GM12878 (cell line): ENCODE data around the gene ZNF799. TPM values are rescaled to one million over a fixed set of nuclear protein-coding genes. Genes with fewer than 3 reads are reported as not detected.
A peak's percentile ranks its signal among the peaks of the same experiment; 100 is the strongest.

Source experiments
- BRCA1 ChIP-seq: IDR thresholded peaks from 2 replicates; pipeline ENCODE4 v1.6.1; 2011; ENCODE audit warnings: low read depth, low read length, improper control_type of control experiment
- CHD2 ChIP-seq: IDR thresholded peaks from 2 replicates; pipeline ENCODE4 v1.6.1; 2011; ENCODE audit warnings: low read depth, low read length, improper control_type of control experiment, borderline replicate concordance
- CTCF ChIP-seq, 3 experiments: IDR thresholded peaks in 2 of 3; conservative IDR thresholded peaks in 1 of 3; 2 replicates each; pipeline ENCODE4 v1.5.1; 2011; ENCODE audit warnings: low read depth in 3 of 3, low read length in 3 of 3, mild to moderate bottlenecking in 3 of 3, control low read depth in 2 of 3, moderate library complexity in 2 of 3, inconsistent platforms in 1 of 3, mixed read lengths in 1 of 3; ENCODE audit not compliant: control insufficient read depth in 2 of 3, insufficient read depth in 1 of 3; ENCODE audit errors: extremely low read depth in 1 of 3
- DPF2 ChIP-seq: fragments of 450-650 bp; IDR thresholded peaks from 2 replicates; pipeline ENCODE4 v1.6.1; 2017; ENCODE audit warnings: mild to moderate bottlenecking
- GABPA ChIP-seq: IDR thresholded peaks from 2 replicates; pipeline ENCODE4 v1.6.1; 2014; ENCODE audit warnings: antibody characterized with exemption, low read depth, mild to moderate bottlenecking, inconsistent platforms
- IKZF1 ChIP-seq: fragments of 450-650 bp; conservative IDR thresholded peaks from 2 replicates; pipeline ENCODE4 v1.6.1; 2017; ENCODE audit warnings: antibody characterized with exemption, mild to moderate bottlenecking
- IRF4 ChIP-seq: IDR thresholded peaks from 2 replicates; pipeline ENCODE4 v1.6.1; 2011; ENCODE audit warnings: low read depth, low read length
- KAT2A ChIP-seq: conservative IDR thresholded peaks from 2 replicates; pipeline ENCODE4 v1.6.1; 2011; ENCODE audit warnings: low read depth, low read length; ENCODE audit not compliant: control insufficient read depth
- MXI1 ChIP-seq: fragments of 150-350 bp; IDR thresholded peaks from 2 replicates; pipeline ENCODE4 v1.6.1; 2011; ENCODE audit warnings: low read depth, mild to moderate bottlenecking, inconsistent platforms, low read length, improper control_type of control experiment
- NBN ChIP-seq: fragments of 450-650 bp; IDR thresholded peaks from 2 replicates; pipeline ENCODE4 v1.6.1; 2016
- NFYA ChIP-seq: IDR thresholded peaks from 2 replicates; pipeline ENCODE4 v1.6.1; 2011; ENCODE audit warnings: low read depth, mild to moderate bottlenecking, low read length, improper control_type of control experiment, borderline replicate concordance
- NFYB ChIP-seq: IDR thresholded peaks from 2 replicates; pipeline ENCODE4 v1.6.1; 2011; ENCODE audit warnings: low read depth, mild to moderate bottlenecking, low read length, improper control_type of control experiment, moderate library complexity; ENCODE audit not compliant: insufficient read depth
- PBX3 ChIP-seq: IDR thresholded peaks from 2 replicates; pipeline ENCODE4 v1.6.1; 2011; ENCODE audit warnings: mild to moderate bottlenecking, low read depth, low read length, moderate library complexity; ENCODE audit not compliant: insufficient replicate concordance
- RBBP5 ChIP-seq: fragments of 200-600 bp; sonication (generic); conservative IDR thresholded peaks from 2 replicates; pipeline ENCODE4 v1.6.1; 2016
- SPI1 ChIP-seq: IDR thresholded peaks from 2 replicates; pipeline ENCODE4 v1.6.1; 2011; ENCODE audit warnings: low read depth, mild to moderate bottlenecking, low read length, moderate library complexity, borderline replicate concordance; ENCODE audit not compliant: insufficient read depth
- ZBTB33 ChIP-seq: fragments of 450-650 bp; IDR thresholded peaks from 2 replicates; pipeline ENCODE4 v1.6.1; 2017; ENCODE audit warnings: mild to moderate bottlenecking
- polyA plus RNA-seq, 11 experiments: library from polyadenylated mRNA; depleted of rRNA in 4 of 11; unstranded in 6 of 11; stranded (reverse) in 5 of 11; fragments of >200 nt; fragmentation: Nextera tagmentation in 4 of 11; fragmentation: Illumina TruSeq in 1 of 11; extraction: Ambion mirVana in 4 of 11; extraction: Trizol in 1 of 11; gene quantifications; 1 replicate in 1 of 11; 2 replicates in 10 of 11; pipeline versions ENCODE4 v1.2.1 to v1.2.3, GENCODE V29; 2011 to 2016; ENCODE audit warnings: inconsistent platforms in 2 of 11, missing spikeins in 2 of 11, low read depth in 1 of 11
- total RNA-seq, 4 experiments: library from RNA; depleted of rRNA in 3 of 4; stranded (reverse); fragments of >200 nt in 3 of 4; fragmentation: Illumina TruSeq in 1 of 4; extraction: Trizol in 1 of 4; gene quantifications; 2 replicates each; pipeline versions ENCODE4 v1.2.1 to v1.2.3, GENCODE V29; 2013 to 2021
- TF ChIP-seq, protein P1 (sequence below): fragments of 450-650 bp; IDR thresholded peaks from 2 replicates; pipeline ENCODE4 v1.6.1; 2014; ENCODE audit warnings: mild to moderate bottlenecking
- TF ChIP-seq, protein P2 (sequence below): fragments of 450-650 bp; IDR thresholded peaks from 2 replicates; pipeline ENCODE4 v1.6.1; 2016; ENCODE audit warnings: mild to moderate bottlenecking

ZNF799 gene
- total and polyA plus RNA-seq, 10 of the 15 experiments (the other 5 are each of a cell fraction or from before 2014, with no cell fraction given) = 1.5 to 9.2 (median 3.1) TPM

- TF ChIP-seq SPI1 (peak; percentile 34; the same call in 1 of the 2 replicates), CTCF (IDR thresholded peaks at IDR 0.05 in 2 of 3, conservative IDR thresholded peaks at IDR 0.05 in 1 of 3; ENCODE audit: control insufficient read depth in 2 of 3, extremely low read depth in 1 of 3, insufficient read depth in 1 of 3, low read depth in 3 of 3, low read length in 3 of 3) (no peak), IRF4 (no peak), PBX3 (peak; percentile 94), GABPA (peak; percentile 73), NFYA (peak; percentile 59; the same call in 1 of the 2 replicates), RBBP5 (no peak), CHD2 (peak; percentile 83; the same call in 1 of the 2 replicates), BRCA1 (no peak), NFYB (peak; percentile 98), NBN (0 out of 2 replicates have a peak, but pooled peaks have one; percentile 12), KAT2A (no peak), MXI1 (peak; percentile 37; the same call in 1 of the 2 replicates), IKZF1 (0 out of 2 replicates have a peak, but pooled peaks have one; percentile 34), ZBTB33 (no peak), DPF2 (peak; percentile 92)
- TF ChIP-seq, protein P1, sequence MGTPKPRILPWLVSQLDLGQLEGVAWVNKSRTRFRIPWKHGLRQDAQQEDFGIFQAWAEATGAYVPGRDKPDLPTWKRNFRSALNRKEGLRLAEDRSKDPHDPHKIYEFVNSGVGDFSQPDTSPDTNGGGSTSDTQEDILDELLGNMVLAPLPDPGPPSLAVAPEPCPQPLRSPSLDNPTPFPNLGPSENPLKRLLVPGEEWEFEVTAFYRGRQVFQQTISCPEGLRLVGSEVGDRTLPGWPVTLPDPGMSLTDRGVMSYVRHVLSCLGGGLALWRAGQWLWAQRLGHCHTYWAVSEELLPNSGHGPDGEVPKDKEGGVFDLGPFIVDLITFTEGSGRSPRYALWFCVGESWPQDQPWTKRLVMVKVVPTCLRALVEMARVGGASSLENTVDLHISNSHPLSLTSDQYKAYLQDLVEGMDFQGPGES = peak; percentile 65
- TF ChIP-seq, protein P2, sequence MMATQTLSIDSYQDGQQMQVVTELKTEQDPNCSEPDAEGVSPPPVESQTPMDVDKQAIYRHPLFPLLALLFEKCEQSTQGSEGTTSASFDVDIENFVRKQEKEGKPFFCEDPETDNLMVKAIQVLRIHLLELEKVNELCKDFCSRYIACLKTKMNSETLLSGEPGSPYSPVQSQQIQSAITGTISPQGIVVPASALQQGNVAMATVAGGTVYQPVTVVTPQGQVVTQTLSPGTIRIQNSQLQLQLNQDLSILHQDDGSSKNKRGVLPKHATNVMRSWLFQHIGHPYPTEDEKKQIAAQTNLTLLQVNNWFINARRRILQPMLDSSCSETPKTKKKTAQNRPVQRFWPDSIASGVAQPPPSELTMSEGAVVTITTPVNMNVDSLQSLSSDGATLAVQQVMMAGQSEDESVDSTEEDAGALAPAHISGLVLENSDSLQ = peak; percentile 98
Observed at GRCh38 chr19:12440541-12441316, 39.7 kb upstream of the ZNF799 start, which contains the start of gene ZNF443 (continued).
